ENCODE results near the gene CFAP20DC. TPM values are rescaled to one million over a fixed set of nuclear protein-coding genes. Genes with fewer than 3 reads are reported as not detected.

Gene CFAP20DC
- total and polyA plus RNA-seq, 2 of the 8 experiments (the other 6 are each of a cell fraction or from before 2014, with no cell fraction given): 2.2 to 2.8 TPM

DNA sequence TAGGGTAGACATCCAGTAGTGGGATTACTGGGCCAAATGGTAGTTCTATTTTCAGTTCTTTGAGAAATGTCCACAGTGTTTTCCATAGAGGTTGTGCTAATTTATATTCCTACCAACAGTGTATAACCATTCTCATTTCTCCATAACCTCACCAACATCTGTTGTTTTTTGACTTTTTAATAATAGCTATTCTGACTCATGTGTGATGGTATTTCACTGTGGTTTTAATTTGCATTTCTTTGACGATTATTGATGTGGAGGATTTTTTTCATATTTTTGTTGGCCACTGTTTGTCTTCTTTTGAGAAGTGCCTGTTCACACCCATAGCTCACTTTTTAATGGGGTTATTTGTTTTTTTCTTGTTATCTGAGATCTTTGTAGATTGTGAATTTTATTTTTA lies 125.2 kb downstream of the CFAP20DC start:
- Histone ChIP-seq H3K9me3 (ENCODE audit: insufficient read depth in 2 of 2, low read depth in 1 of 2, low read length in 1 of 2) (no peaks in the 10 kb centered on the region), H3K23me2 (ENCODE audit: low read depth, low read length) (no peaks in the 10 kb centered on the region), H4K5ac (ENCODE audit: insufficient read length, low read depth, low read length) (no peak overlapping the region), H2BK5ac (ENCODE audit: low read depth, low read length) (no peak overlapping the region), H3K18ac (ENCODE audit: extremely low read depth, low read length) (no peak overlapping the region), H2AK5ac (ENCODE audit: low read depth, low read length) (no peak overlapping the region), H3K56ac (replicated peaks; ENCODE audit: insufficient read length, low read depth, low read length) (no peak overlapping the region), H2BK15ac (ENCODE audit: low read length) (no peak overlapping the region), H4K20me1 (replicated peaks in 1 of 2; ENCODE audit: control insufficient read depth in 1 of 2, insufficient read depth in 2 of 2, low read length in 2 of 2) (no peaks in the 10 kb centered on the region), H2BK20ac (ENCODE audit: low read length) (no peak overlapping the region), H3K4ac (replicated peaks; ENCODE audit: insufficient read length, low read depth, low read length) (no peak overlapping the region), H2BK12ac (ENCODE audit: low read depth, low read length) (no peak overlapping the region), H3K14ac (ENCODE audit: insufficient read length) (no peak overlapping the region), H4K8ac (ENCODE audit: extremely low read depth, insufficient read depth, low read length) (no peak overlapping the region), H3K27ac (ENCODE audit: low read depth, low read length) (no peak overlapping the region), H3K4me3 (ENCODE audit: extremely low read depth in 1 of 4, insufficient read depth in 2 of 4, low read depth in 3 of 4, low read length in 4 of 4) (no peak overlapping the region), H2BK120ac (replicated peaks; ENCODE audit: low read depth, low read length) (no peak overlapping the region), H3K9ac (replicated peaks in 1 of 4; ENCODE audit: extremely low read depth in 1 of 4, low read depth in 3 of 4, low read length in 3 of 4) (no peak overlapping the region), H3K79me2 (ENCODE audit: control insufficient read depth in 1 of 2, insufficient read depth in 2 of 2, low read length in 2 of 2) (no peaks in the 10 kb centered on the region), H3K79me1 (ENCODE audit: low read depth, low read length) (no peaks in the 10 kb centered on the region), H2AFZ (ENCODE audit: low read length) (no peak overlapping the region), H3K4me2 (ENCODE audit: insufficient read depth in 1 of 2, low read depth in 2 of 2, low read length in 2 of 2) (no peak overlapping the region), H3K27me3 (replicated peaks in 1 of 4; ENCODE audit: control insufficient read depth in 3 of 4, extremely low read depth in 1 of 4, insufficient read depth in 3 of 4, low read length in 3 of 4) (no peaks in the 10 kb centered on the region), H3K36me3 (ENCODE audit: control insufficient read depth in 2 of 4, insufficient read depth in 4 of 4, low read length in 3 of 4) (no peaks in the 10 kb centered on the region), H3K4me1 (replicated peaks in 1 of 4; ENCODE audit: control insufficient read depth in 3 of 4, insufficient read depth in 4 of 4, low read length in 3 of 4) (no peaks in the 10 kb centered on the region), H3K23ac (ENCODE audit: insufficient read length) (no peak overlapping the region), H4K91ac (replicated peaks; ENCODE audit: insufficient read length, low read length) (no peak overlapping the region)
- DNase-seq (ENCODE audit: low read depth in 1 of 2, low spot score in 2 of 2): no peak
- FAIRE-seq: no peak
- ChIA-PET CTCF (ENCODE audit: partially characterized antibody) (no interaction called here), POLR2A (ENCODE audit: partially characterized antibody) (no interaction called here)
- 84% methylated on average over 1 of the region's 1 CpG; no CpG with 5 or more reads in 1 of the 2 experiments for WGBS, 2 experiments (ENCODE audit: extremely low coverage in 1 of 2, insufficient coverage in 1 of 2, insufficient read length in 1 of 2, insufficient replicate concordance in 2 of 2, low coverage in 1 of 2, low lambda C conversion rate in 2 of 2, missing lambda C conversion rate in 1 of 2)
- TF ChIP-seq, protein P1, sequence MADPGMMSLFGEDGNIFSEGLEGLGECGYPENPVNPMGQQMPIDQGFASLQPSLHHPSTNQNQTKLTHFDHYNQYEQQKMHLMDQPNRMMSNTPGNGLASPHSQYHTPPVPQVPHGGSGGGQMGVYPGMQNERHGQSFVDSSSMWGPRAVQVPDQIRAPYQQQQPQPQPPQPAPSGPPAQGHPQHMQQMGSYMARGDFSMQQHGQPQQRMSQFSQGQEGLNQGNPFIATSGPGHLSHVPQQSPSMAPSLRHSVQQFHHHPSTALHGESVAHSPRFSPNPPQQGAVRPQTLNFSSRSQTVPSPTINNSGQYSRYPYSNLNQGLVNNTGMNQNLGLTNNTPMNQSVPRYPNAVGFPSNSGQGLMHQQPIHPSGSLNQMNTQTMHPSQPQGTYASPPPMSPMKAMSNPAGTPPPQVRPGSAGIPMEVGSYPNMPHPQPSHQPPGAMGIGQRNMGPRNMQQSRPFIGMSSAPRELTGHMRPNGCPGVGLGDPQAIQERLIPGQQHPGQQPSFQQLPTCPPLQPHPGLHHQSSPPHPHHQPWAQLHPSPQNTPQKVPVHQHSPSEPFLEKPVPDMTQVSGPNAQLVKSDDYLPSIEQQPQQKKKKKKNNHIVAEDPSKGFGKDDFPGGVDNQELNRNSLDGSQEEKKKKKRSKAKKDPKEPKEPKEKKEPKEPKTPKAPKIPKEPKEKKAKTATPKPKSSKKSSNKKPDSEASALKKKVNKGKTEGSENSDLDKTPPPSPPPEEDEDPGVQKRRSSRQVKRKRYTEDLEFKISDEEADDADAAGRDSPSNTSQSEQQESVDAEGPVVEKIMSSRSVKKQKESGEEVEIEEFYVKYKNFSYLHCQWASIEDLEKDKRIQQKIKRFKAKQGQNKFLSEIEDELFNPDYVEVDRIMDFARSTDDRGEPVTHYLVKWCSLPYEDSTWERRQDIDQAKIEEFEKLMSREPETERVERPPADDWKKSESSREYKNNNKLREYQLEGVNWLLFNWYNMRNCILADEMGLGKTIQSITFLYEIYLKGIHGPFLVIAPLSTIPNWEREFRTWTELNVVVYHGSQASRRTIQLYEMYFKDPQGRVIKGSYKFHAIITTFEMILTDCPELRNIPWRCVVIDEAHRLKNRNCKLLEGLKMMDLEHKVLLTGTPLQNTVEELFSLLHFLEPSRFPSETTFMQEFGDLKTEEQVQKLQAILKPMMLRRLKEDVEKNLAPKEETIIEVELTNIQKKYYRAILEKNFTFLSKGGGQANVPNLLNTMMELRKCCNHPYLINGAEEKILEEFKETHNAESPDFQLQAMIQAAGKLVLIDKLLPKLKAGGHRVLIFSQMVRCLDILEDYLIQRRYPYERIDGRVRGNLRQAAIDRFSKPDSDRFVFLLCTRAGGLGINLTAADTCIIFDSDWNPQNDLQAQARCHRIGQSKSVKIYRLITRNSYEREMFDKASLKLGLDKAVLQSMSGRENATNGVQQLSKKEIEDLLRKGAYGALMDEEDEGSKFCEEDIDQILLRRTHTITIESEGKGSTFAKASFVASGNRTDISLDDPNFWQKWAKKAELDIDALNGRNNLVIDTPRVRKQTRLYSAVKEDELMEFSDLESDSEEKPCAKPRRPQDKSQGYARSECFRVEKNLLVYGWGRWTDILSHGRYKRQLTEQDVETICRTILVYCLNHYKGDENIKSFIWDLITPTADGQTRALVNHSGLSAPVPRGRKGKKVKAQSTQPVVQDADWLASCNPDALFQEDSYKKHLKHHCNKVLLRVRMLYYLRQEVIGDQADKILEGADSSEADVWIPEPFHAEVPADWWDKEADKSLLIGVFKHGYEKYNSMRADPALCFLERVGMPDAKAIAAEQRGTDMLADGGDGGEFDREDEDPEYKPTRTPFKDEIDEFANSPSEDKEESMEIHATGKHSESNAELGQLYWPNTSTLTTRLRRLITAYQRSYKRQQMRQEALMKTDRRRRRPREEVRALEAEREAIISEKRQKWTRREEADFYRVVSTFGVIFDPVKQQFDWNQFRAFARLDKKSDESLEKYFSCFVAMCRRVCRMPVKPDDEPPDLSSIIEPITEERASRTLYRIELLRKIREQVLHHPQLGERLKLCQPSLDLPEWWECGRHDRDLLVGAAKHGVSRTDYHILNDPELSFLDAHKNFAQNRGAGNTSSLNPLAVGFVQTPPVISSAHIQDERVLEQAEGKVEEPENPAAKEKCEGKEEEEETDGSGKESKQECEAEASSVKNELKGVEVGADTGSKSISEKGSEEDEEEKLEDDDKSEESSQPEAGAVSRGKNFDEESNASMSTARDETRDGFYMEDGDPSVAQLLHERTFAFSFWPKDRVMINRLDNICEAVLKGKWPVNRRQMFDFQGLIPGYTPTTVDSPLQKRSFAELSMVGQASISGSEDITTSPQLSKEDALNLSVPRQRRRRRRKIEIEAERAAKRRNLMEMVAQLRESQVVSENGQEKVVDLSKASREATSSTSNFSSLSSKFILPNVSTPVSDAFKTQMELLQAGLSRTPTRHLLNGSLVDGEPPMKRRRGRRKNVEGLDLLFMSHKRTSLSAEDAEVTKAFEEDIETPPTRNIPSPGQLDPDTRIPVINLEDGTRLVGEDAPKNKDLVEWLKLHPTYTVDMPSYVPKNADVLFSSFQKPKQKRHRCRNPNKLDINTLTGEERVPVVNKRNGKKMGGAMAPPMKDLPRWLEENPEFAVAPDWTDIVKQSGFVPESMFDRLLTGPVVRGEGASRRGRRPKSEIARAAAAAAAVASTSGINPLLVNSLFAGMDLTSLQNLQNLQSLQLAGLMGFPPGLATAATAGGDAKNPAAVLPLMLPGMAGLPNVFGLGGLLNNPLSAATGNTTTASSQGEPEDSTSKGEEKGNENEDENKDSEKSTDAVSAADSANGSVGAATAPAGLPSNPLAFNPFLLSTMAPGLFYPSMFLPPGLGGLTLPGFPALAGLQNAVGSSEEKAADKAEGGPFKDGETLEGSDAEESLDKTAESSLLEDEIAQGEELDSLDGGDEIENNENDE (IDR thresholded peaks at IDR 0.05; ENCODE audit: insufficient replicate concordance, low read length): no peak

Measured in H1 (cell line).